Right renal cortex interstitium (tissue), 3 donors: ENCODE measurements around the gene ADGRB3. TPM values are rescaled to one million over a fixed set of nuclear protein-coding genes. Genes with fewer than 3 reads are reported as not detected.
"Not testable (repeated sequence)": the region's sequence is repeated elsewhere in the genome, so short reads cannot be mapped to it uniquely, and the experiment has no call there.

ENCODE experiments used
- DNase-seq, 3 donors: peaks; one replicate each; pipeline ENCODE4 v3.0.0-alpha.2; 2013; ENCODE audit warnings: low read depth in 3 of 3, low spot score in 2 of 3
- polyA plus RNA-seq, 3 donors: library from polyadenylated mRNA; unstranded; fragments of 120-200 nt; gene quantifications; one replicate each; pipeline ENCODE4 v1.2.1, GENCODE V29; 2013; ENCODE audit not compliant: insufficient read length in 3 of 3

The ADGRB3 gene
- polyA plus RNA-seq, 3 donors: 4.6 to 5.2 (median 5.1) TPM

DNA sequence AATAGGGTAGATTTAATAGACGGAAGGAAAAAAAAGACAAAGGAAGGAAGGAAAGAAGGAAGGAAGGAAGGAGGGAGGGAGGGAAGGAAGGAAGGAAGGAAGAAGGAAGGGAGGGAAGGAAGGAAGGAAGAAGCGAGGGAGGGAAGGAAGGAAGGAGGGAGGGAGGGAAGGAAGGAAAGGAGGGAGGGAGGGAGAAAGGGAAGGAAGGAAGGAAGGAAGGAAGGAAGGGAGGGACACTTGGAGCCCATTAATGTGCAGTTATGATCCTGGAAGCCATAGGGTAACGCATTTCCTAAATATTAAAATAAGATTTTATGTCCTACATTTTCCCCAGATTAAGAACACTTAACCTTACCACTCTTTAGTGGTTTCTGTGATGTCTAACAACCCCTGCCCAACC is 465.7 kb downstream of the ADGRB3 start:
- DNase-seq: no peak

DNA sequence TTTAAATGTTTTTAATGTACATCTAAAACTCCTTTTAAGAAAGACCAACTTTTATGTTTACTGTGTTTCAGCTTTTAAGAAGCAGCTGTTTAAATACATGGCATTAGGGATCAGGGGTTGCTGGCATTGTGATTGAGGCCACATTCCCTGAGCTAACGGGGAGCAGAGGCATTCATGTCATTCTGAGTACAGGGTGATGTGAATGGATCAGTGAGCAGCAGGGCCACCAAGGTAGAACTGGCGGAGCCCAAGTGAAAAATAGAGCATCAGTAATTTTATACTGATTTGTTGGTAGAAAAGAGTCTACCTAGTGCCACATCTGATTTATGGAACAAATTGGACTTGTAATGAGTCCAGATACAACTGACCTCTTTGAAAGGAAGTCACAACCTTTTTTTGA is 467.3 kb downstream of the ADGRB3 start:
- no peak for DNase-seq

GRCh38 chr6:69105288-69105687 is 470.2 kb downstream of the ADGRB3 start:
- no peak for DNase-seq

- no peak for DNase-seq
Observed at GRCh38 chr6:69106511-69106910, 471.4 kb downstream of the ADGRB3 start.

GRCh38 chr6:69111301-69111700 is 476.2 kb downstream of the ADGRB3 start:
- DNase-seq: no peak

DNA sequence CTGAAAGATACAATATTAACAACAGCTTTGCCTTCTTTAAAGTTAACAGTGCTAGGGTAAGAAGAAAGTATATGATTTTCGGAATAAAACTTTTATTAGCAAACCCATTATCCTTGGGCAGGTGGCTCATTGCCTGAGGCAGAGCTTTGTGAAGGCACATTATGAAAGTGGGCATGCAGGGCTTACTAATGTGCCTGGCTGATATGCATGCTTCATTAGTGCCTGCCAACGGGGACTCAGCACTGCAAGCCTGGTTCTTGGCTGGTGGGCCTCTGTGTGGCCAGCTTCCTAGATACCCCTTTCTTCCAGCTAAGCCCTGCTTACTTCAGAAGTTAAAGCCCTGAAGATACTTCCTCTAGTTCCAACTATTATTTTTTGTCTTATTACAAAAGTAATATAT is 481.6 kb downstream of the ADGRB3 start:
- DNase-seq: no peak

- not testable (repeated sequence) for DNase-seq
Observed at GRCh38 chr6:69121461-69122406, 486.7 kb downstream of the ADGRB3 start.

- DNase-seq: no peak
Observed at GRCh38 chr6:69122407-69122773, 487.3 kb downstream of the ADGRB3 start.

DNA sequence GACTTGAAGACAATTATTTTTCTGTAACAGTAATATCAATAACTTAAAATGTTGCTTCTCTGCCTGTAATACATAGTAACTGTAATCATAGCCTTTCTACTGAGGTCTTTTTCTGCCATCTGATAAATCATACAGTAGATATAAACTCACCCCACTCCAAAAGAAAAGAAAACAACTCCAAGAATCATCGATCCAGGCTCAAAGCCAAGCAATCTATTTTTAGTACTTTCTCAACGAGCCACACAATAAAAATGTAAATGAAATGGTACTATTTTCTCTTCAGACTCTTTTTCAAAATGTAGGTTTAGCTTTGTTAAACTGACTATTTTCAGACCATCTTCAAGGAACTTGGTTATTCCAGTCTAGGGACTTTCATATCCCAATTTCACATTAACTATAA is 493.3 kb downstream of the ADGRB3 start:
- DNase-seq: no peak

- DNase-seq: no peak
Observed at GRCh38 chr6:69129046-69129445, 494.0 kb downstream of the ADGRB3 start.

DNA sequence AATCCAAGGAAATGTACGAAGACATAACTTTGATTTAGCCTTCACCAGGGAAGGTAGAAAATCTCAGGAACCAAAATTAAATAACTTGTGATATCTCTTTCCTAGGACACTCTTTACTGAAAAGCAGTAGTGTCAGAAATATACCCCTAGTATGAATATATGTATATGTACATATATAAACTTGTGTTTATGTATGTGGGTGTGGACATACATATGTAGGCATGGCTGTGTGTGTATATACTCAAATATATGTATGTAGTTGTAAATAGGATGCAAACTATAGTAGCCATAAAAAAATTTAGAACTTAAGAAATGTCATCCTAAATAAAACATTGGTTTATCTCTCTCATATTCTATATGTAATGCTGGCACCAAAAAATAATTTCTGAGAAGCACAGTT is 500.8 kb downstream of the ADGRB3 start:
- no peak for DNase-seq

DNA sequence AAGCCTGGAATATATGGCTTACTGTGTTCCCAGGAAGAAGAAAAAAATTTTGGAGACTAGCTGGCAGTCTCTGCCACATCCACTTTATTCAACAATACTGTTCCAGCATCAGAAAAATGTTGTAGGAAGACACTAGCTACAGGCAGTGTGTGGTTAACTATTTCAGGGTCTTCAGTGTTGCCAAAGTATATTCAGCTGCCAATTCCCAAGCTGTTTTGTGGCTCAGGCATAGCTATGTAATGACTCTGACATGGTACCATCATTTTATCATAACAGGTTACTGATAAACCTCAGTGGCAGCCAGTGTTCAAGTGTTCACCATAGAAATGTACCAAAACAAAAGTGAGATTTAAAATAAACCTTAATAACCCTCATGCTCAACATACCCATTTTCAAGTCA is 503.1 kb downstream of the ADGRB3 start:
- DNase-seq: no peak

GRCh38 chr6:69138893-69139494 is 503.9 kb downstream of the ADGRB3 start:
- DNase-seq: no peak

DNA sequence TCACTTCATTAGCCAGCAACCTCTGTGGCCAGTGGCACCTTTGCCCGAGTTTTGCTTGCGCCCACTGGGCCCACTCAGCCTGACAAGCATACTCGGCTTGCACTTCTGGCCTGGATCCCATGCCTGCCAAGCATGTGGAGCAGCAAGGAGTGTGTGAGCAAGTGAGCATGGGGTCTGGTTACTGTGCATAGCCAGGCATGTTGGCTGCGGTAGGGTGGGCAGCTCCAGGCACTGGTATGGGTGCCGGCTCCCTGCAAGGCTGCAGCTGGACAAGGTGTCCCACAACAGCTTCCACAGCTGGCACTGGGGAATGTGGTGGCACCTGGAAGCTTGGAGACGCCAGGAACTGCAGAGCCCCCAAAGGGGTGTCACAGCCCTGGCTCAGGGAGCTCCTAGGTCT is 510.0 kb downstream of the ADGRB3 start:
- no peak for DNase-seq

DNA sequence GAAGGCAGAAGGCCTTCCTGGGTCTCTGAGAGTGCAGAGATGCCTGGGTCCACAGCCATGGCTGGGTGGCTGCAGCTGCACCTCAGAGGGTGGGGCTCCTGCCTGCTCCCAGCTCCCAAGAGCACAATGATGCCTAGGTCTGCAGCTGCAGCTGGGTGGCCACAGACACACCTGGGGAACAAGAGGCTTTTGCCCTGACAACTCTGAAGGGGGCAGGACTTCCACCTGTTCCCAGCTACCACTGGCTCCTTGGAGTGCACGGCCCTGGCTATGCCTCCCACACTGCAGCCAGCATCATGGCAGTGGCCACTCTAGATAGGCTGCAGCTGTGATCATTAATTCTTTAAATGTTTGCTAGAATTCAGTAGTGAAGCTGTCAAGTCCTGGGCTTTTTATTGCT is 511.3 kb downstream of the ADGRB3 start:
- no peak for DNase-seq

DNA sequence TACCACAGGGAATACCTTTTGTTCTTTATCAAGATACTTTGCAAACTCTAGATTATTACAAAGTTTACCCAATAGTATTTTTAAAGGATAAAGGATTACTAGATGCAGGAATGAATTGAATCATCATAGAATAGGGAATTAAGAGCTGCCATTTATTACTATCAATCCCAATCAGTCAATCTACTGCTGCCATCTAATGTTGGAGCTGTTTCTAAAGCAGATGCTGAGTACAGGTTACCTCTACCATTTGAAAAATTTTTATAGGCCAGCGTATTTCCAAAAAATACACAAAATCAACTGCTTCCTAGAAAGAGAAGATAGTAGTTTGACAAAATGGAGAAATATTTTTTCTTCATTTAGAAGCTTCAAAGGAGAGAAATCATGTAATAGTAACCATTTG is 520.4 kb downstream of the ADGRB3 start:
- no peak for DNase-seq

DNA sequence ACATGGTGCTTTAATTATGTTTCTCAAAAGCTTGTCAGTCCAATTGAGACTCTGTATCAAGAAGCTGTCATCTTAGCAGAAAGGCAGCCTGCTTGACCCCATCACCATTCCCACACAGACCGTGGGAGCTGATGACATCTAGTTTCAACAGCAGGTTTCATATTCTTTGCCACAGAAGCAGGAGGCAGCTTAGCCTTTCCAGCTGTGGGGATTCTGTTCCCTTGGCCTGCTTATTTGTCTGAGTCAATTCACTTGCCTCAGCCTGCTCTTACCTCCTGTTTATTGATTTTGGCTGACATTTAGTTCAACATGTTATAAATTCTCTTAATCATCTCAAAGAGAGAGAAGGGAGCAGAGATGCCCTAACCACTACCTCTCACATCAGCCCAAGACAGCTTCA is 527.7 kb downstream of the ADGRB3 start:
- DNase-seq: no peak

DNA sequence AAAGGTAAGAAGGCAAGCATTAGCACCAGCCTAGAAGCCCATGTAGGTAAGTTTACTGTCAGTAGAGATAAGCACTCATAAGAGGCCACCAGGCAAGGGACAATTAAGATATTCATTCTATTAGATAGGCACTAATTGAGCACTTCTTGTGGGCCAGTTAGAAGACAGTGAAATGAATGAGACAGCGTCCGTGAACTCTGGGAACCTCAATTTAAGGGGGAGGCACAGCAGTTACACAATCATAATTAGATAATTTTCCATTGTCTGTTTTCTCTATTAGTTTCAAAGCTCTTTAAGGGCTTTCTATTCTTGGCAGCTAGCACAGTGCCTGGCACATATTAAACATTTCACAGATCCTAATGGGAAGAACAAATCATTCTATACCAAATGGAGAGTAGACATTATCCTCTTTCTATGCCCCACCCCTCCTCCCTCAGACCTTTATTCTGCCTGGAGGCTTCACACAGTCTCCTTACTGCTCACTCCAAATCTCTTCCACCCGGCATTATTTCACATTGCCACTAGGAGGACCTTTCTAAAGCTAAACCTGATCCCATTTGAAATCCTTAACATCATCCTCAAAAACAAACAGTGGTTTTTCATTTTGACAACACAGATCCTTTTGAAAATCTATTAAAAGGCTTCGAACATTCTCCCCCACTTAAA is 529.6 kb downstream of the ADGRB3 start:
- no peak for DNase-seq

DNA sequence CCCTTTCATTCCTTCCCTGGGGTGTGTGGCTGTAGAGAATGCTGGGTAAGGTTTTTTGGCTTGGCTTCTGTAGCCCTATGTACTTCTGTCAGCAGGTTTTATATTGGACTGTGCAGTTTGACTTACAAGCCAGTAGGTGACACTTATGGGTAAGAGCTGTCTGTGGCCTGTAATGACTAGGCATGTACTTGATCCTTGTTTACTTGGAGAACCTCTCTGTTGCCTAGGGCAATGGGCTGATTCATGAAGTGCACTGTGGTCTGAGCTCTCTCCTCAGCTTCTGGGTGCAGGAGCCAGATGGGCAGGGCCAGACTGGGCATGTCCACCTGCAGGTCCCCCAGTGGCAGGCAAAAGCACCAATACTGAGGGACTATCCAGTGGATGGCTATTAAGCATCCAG is 544.6 kb downstream of the ADGRB3 start:
- DNase-seq: no peak

DNA sequence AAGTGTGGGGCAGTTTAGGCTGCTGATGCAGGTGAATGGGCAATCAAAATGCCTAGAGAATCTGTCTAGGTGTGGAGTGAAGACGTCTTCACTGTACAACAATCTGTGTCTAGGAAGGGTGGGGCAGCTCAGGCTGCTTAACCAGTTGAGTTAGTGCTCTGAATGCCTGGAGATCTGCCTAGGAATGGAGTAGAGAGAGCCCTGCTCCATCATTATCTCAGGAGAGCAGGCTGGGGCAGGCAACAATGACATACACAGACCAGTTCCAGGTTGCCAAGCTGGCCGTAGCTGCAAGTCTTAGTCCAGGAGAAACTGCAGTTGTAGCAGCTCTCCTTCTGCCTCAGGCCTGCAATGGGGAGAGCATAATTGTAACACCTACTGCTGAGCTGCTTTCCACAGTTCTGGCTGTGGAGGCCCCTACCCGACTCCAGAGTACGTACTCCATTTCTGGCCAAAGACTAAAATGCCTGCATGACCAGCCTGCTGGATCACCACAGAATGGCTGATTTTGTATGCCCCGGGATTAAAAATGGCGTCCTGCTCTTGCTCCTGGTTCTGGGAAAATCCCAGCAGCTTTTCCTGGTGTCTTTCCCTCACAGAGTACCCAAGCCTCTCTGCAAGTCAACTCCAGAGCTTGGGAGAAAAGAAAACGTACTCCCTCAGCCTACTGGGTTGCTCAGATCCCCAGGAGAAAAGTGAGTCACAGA is 545.4 kb downstream of the ADGRB3 start:
- no peak for DNase-seq

- DNase-seq: no peak
Observed at GRCh38 chr6:69181964-69182363, 546.9 kb downstream of the ADGRB3 start.
